ENCODE data around the gene PC. TPM values are rescaled to one million over a fixed set of nuclear protein-coding genes. Genes with fewer than 3 reads are reported as not detected.
A peak's percentile ranks its signal among the peaks of the same experiment; 100 is the strongest.

Gene PC
- total and polyA plus RNA-seq, 2 experiments from 2014 or later: 47.4 to 78.1 TPM

- Histone ChIP-seq H3K9me2 (replicated peaks; ENCODE audit: insufficient read depth) (no peaks in the 10 kb centered on the region), H3K36me3 (replicated peaks; ENCODE audit: insufficient read depth, low read depth) (no peaks in the 10 kb centered on the region), H3K4me1 (ENCODE audit: insufficient read depth) (peaks cover 16% of the 10 kb centered on the region), H3K4me3 (peak overlapping the region; percentile 97), H3K27ac (peak overlapping the region; percentile 99), H3K4me2 (peak overlapping the region; percentile 95), H3K9me3 (ENCODE audit: low read depth) (no peaks in the 10 kb centered on the region), H3K27me3 (no peaks in the 10 kb centered on the region), H3K79me2 (peaks cover 37% of the 10 kb centered on the region), H4K20me1 (ENCODE audit: insufficient read depth, poor library complexity, severe bottlenecking) (peaks cover 6% of the 10 kb centered on the region), H2AFZ (peak overlapping the region; percentile 89)
- DNase-seq (ENCODE audit: low spot score): no peak
- WGBS (ENCODE audit: low lambda C conversion rate, missing lambda C conversion rate): 6% methylated on average over 11 of the region's 11 CpGs
- TF ChIP-seq CTCF (IDR thresholded peaks at IDR 0.05; ENCODE audit: poor library complexity) (no peak), EZH2phosphoT487 (IDR thresholded peaks at IDR 0.05; ENCODE audit: low read depth, severe bottlenecking, unreplicated experiment) (no peak), EZH2 (IDR thresholded peaks at IDR 0.05; ENCODE audit: borderline replicate concordance) (no peak)
Measured at GRCh38 chr11:66842501-66842895, 115.7 kb downstream of the PC start.

- peak overlapping the region; percentile 99 for H3K27ac ChIP-seq
- no peaks in the 10 kb centered on the region for H3K9me2 ChIP-seq (replicated peaks; ENCODE audit: insufficient read depth)
- H3K4me3 ChIP-seq: peak overlapping the region; percentile 97
- H3K27me3 ChIP-seq: no peaks in the 10 kb centered on the region
- peaks cover 16% of the 10 kb centered on the region for H3K4me1 ChIP-seq (ENCODE audit: insufficient read depth)
- H3K79me2 ChIP-seq: peaks cover 37% of the 10 kb centered on the region
- peak overlapping the region; percentile 95 for H3K4me2 ChIP-seq
- peaks cover 6% of the 10 kb centered on the region for H4K20me1 ChIP-seq (ENCODE audit: insufficient read depth, poor library complexity, severe bottlenecking)
- TF ChIP-seq CTCF (IDR thresholded peaks at IDR 0.05; ENCODE audit: poor library complexity): no peak
- no peak for TF ChIP-seq EZH2phosphoT487 (IDR thresholded peaks at IDR 0.05; ENCODE audit: low read depth, severe bottlenecking, unreplicated experiment)
- no peak for TF ChIP-seq EZH2 (IDR thresholded peaks at IDR 0.05; ENCODE audit: borderline replicate concordance)
- H2AFZ ChIP-seq: no peak overlapping the region
- 89% methylated on average over 7 of the region's 7 CpGs for WGBS (ENCODE audit: low lambda C conversion rate, missing lambda C conversion rate)
- H3K36me3 ChIP-seq (replicated peaks; ENCODE audit: insufficient read depth, low read depth): no peaks in the 10 kb centered on the region
- DNase-seq (ENCODE audit: low spot score): no peak
- no peaks in the 10 kb centered on the region for H3K9me3 ChIP-seq (ENCODE audit: low read depth)
Measured at GRCh38 chr11:66841861-66842260, 116.3 kb downstream of the PC start.

- Histone ChIP-seq H2AFZ (no peak overlapping the region), H3K36me3 (replicated peaks; ENCODE audit: insufficient read depth, low read depth) (no peaks in the 10 kb centered on the region), H3K4me3 (no peak overlapping the region), H3K9me2 (replicated peaks; ENCODE audit: insufficient read depth) (no peaks in the 10 kb centered on the region), H3K9me3 (ENCODE audit: low read depth) (no peaks in the 10 kb centered on the region), H4K20me1 (ENCODE audit: insufficient read depth, poor library complexity, severe bottlenecking) (peaks cover 6% of the 10 kb centered on the region), H3K27me3 (no peaks in the 10 kb centered on the region), H3K27ac (no peak overlapping the region), H3K4me2 (no peak overlapping the region), H3K4me1 (ENCODE audit: insufficient read depth) (peaks cover 16% of the 10 kb centered on the region), H3K79me2 (peaks cover 37% of the 10 kb centered on the region)
- TF ChIP-seq EZH2 (IDR thresholded peaks at IDR 0.05; ENCODE audit: borderline replicate concordance) (no peak), CTCF (IDR thresholded peaks at IDR 0.05; ENCODE audit: poor library complexity) (no peak), EZH2phosphoT487 (IDR thresholded peaks at IDR 0.05; ENCODE audit: low read depth, severe bottlenecking, unreplicated experiment) (no peak)
- DNase-seq (ENCODE audit: low spot score): peak; percentile 1
- 97% methylated on average over 4 of the region's 4 CpGs for WGBS (ENCODE audit: low lambda C conversion rate, missing lambda C conversion rate)
Measured at GRCh38 chr11:66840317-66841091, 117.7 kb downstream of the PC start.

All from hepatocyte (in vitro differentiated cells).